GM23338 (cell line): Measurements from ENCODE around the gene VAMP8. TPM values are rescaled to one million over a fixed set of nuclear protein-coding genes. Genes with fewer than 3 reads are reported as not detected.

ENCODE experiments used
- ATAC-seq: fragments of 200-7000 bp; cut with Tn5 transposase; 3 replicates; pipeline ENCODE4 v1.9.1; 2020
- DNase-seq: peaks from one replicate; pipeline ENCODE4 v3.0.0-alpha.2; 2015; ENCODE audit warnings: low spot score
- H2AFZ ChIP-seq: fragments of 200-600 bp; sonication (generic); 2 replicates; pipeline ENCODE4 v1.8.0; 2016; ENCODE audit warnings: antibody characterized with exemption, mild to moderate bottlenecking, moderate library complexity
- H3F3A ChIP-seq: fragments of 200-600 bp; sonication (generic); replicated peaks from 2 replicates; pipeline ENCODE4 v1.8.0; 2017; ENCODE audit warnings: antibody characterized with exemption, mixed run types, low read depth
- H3K27ac ChIP-seq: fragments of 200-600 bp; sonication (generic); 2 replicates; pipeline ENCODE4 v1.6.1; 2016; ENCODE audit warnings: low read depth
- H3K27me3 ChIP-seq: fragments of 200-600 bp; sonication (generic); 2 replicates; pipeline ENCODE4 v1.8.0; 2016; ENCODE audit warnings: mild to moderate bottlenecking, mixed run types, moderate library complexity; ENCODE audit not compliant: insufficient read depth
- H3K36me3 ChIP-seq: fragments of 200-600 bp; sonication (generic); 2 replicates; pipeline ENCODE4 v1.8.0; 2016; ENCODE audit warnings: mild to moderate bottlenecking; ENCODE audit not compliant: insufficient read depth
- H3K4me1 ChIP-seq: fragments of 200-600 bp; sonication (generic); 2 replicates; pipeline ENCODE4 v1.8.0; 2016; ENCODE audit warnings: mild to moderate bottlenecking, moderate library complexity; ENCODE audit not compliant: insufficient read depth
- H3K4me2 ChIP-seq: fragments of 200-600 bp; sonication (generic); 2 replicates; pipeline ENCODE4 v1.7.1; 2017; ENCODE audit warnings: mixed run types
- H3K4me3 ChIP-seq: fragments of 200-600 bp; sonication (generic); 2 replicates; pipeline ENCODE4 v1.6.1; 2016; ENCODE audit warnings: mixed run types
- H3K79me2 ChIP-seq: fragments of 200-600 bp; sonication (generic); replicated peaks from 2 replicates; pipeline ENCODE4 v1.8.0; 2017; ENCODE audit warnings: mild to moderate bottlenecking; ENCODE audit not compliant: insufficient read depth
- H3K9me2 ChIP-seq: fragments of 200-600 bp; sonication (generic); 2 replicates; pipeline ENCODE4 v1.8.0; 2017; ENCODE audit not compliant: insufficient read depth
- H4K20me1 ChIP-seq: fragments of 200-600 bp; sonication (generic); replicated peaks from 2 replicates; pipeline ENCODE4 v1.8.0; 2017; ENCODE audit warnings: mild to moderate bottlenecking; ENCODE audit not compliant: insufficient read depth
- H3K27ac Mint-ChIP-seq: 2 replicates; pipeline ENCODE4 v1.8.0; 2020; ENCODE audit warnings: inconsistent platforms, mild to moderate bottlenecking, moderate library complexity, mixed read lengths
- H3K27me3 Mint-ChIP-seq: 3 replicates; pipeline ENCODE4 v1.8.0; 2022; ENCODE audit warnings: low read depth, mild to moderate bottlenecking, moderate library complexity, mixed read lengths, inconsistent platforms; ENCODE audit not compliant: insufficient read depth, poor library complexity
- H3K36me3 Mint-ChIP-seq: 3 replicates; pipeline ENCODE4 v1.8.0; 2021; ENCODE audit warnings: low read depth, mild to moderate bottlenecking, inconsistent platforms, moderate library complexity, mixed read lengths
- H3K4me1 Mint-ChIP-seq: 3 replicates; pipeline ENCODE4 v1.8.0; 2020; ENCODE audit warnings: mild to moderate bottlenecking, inconsistent platforms, mixed read lengths
- H3K4me3 Mint-ChIP-seq: 3 replicates; pipeline ENCODE4 v1.8.0; 2021; ENCODE audit warnings: moderate library complexity, mild to moderate bottlenecking, inconsistent platforms, mixed read lengths
- H3K9me3 Mint-ChIP-seq: 3 replicates; pipeline ENCODE4 v1.8.0; 2020; ENCODE audit warnings: moderate library complexity, mild to moderate bottlenecking, inconsistent platforms, mixed read lengths
- CREB1 ChIP-seq: fragments of 250-450 bp; sonication (Bioruptor Pico); IDR thresholded peaks from 2 replicates; pipeline ENCODE4 v1.5.0; 2020; ENCODE audit warnings: low read depth, mild to moderate bottlenecking, moderate library complexity
- CTCF ChIP-seq, 2 experiments: fragments of 200-600 bp in 1 of 2; sonication (generic) in 1 of 2; conservative IDR thresholded peaks; 2 replicates each; pipeline versions ENCODE4 v1.5.1 to v1.6.1; 2016 to 2017; ENCODE audit warnings: antibody characterized with exemption in 2 of 2, low read depth in 2 of 2, mild to moderate bottlenecking in 2 of 2, moderate library complexity in 1 of 2
- ETS1 ChIP-seq: IDR thresholded peaks from 2 replicates; pipeline ENCODE4 v1.6.1; 2016; ENCODE audit warnings: antibody characterized with exemption
- EZH2 ChIP-seq: fragments of 200-600 bp; sonication (generic); IDR thresholded peaks from one replicate; pipeline ENCODE4 v1.8.0; 2017; ENCODE audit warnings: antibody characterized with exemption, mild to moderate bottlenecking, low read depth; ENCODE audit not compliant: unreplicated experiment
- EZH2phosphoT487 ChIP-seq: fragments of 200-600 bp; sonication (generic); IDR thresholded peaks from one replicate; pipeline ENCODE4 v1.8.1; 2018; ENCODE audit warnings: antibody characterized with exemption; ENCODE audit not compliant: unreplicated experiment
- JUNB ChIP-seq: IDR thresholded peaks from one replicate; pipeline ENCODE4 v1.6.1; 2016; ENCODE audit warnings: antibody characterized with exemption; ENCODE audit not compliant: unreplicated experiment
- NANOG ChIP-seq: IDR thresholded peaks from 2 replicates; pipeline ENCODE4 v1.6.1; 2016; ENCODE audit warnings: antibody characterized with exemption, borderline replicate concordance
- POLR2AphosphoS5 ChIP-seq: IDR thresholded peaks from 2 replicates; pipeline ENCODE4 v1.6.1; 2016; ENCODE audit warnings: antibody characterized with exemption, low read depth
- REST ChIP-seq: IDR thresholded peaks from one replicate; pipeline ENCODE4 v1.6.1; 2018; ENCODE audit warnings: antibody characterized with exemption; ENCODE audit not compliant: unreplicated experiment
- STAT1 ChIP-seq: IDR thresholded peaks from one replicate; pipeline ENCODE4 v1.6.1; 2016; ENCODE audit warnings: antibody characterized with exemption; ENCODE audit not compliant: unreplicated experiment
- ZNF114 ChIP-seq: fragments of 250-450 bp; sonication (Bioruptor Pico); IDR thresholded peaks from 2 replicates; pipeline ENCODE4 v1.5.0; 2020; ENCODE audit warnings: mild to moderate bottlenecking, moderate library complexity
- ZNF331 ChIP-seq: fragments of 250-450 bp; sonication (Bioruptor Pico); IDR thresholded peaks from 2 replicates; pipeline ENCODE4 v1.5.0; 2020; ENCODE audit warnings: low read depth, mild to moderate bottlenecking, moderate library complexity
- ZNF462 ChIP-seq: fragments of 250-450 bp; sonication (Bioruptor Pico); IDR thresholded peaks from 2 replicates; pipeline ENCODE4 v1.5.0; 2020; ENCODE audit warnings: mild to moderate bottlenecking, moderate library complexity
- polyA plus RNA-seq: library from polyadenylated mRNA; unstranded; fragments of >200 nt; fragmentation: Nextera tagmentation; extraction: Ambion mirVana; gene quantifications from 2 replicates; pipeline ENCODE4 v1.2.1, GENCODE V29; 2016
- total RNA-seq: library from RNA; depleted of rRNA; stranded (reverse); fragments of >200 nt; shearing (Covaris generic); gene quantifications from 2 replicates; pipeline ENCODE4 v1.2.3, GENCODE V29; 2014

VAMP8 gene
- total and polyA plus RNA-seq, 2 experiments from 2014 or later = 16.3 to 71.7 TPM

GRCh38 chr2:85596026-85596333 is 18.6 kb downstream of the VAMP8 start:
- Mint-ChIP-seq H3K9me3 (no peaks in the 10 kb centered on the region), H3K27me3 (peaks cover 20% of the 10 kb centered on the region), H3K27ac (peak overlapping the region; percentile 90), H3K4me3 (peak overlapping the region; percentile 92), H3K36me3 (peaks cover 7% of the 10 kb centered on the region; the same call in 1 of the 3 replicates), H3K4me1 (peaks cover 8% of the 10 kb centered on the region; the same call in 2 of the 3 replicates)
- TF ChIP-seq ZNF114 (CRISPR knock-in tag) (no peak), POLR2AphosphoS5 (no peak), ETS1 (no peak), EZH2phosphoT487 (no peak), EZH2 (no peak), JUNB (no peak), REST (no peak), CREB1 (CRISPR knock-in tag) (no peak), CTCF (conservative IDR thresholded peaks at IDR 0.05; ENCODE audit: low read depth in 2 of 2) (no peak), NANOG (no peak), STAT1 (no peak), ZNF462 (CRISPR knock-in tag) (no peak), ZNF331 (CRISPR knock-in tag) (no peak)
- Histone ChIP-seq H3K4me2 (peak overlapping the region; percentile 82), H3K9me2 (no peaks in the 10 kb centered on the region), H3K27me3 (no peaks in the 10 kb centered on the region), H3F3A (no peaks in the 10 kb centered on the region), H2AFZ (no peak overlapping the region; the same call in 1 of the 2 replicates), H4K20me1 (0 out of 2 replicates have a peak, but pooled peaks cover 5% of the 10 kb centered on the region), H3K4me3 (peak overlapping the region; percentile 74), H3K36me3 (no peaks in the 10 kb centered on the region; the same call in 1 of the 2 replicates), H3K4me1 (peaks cover 6% of the 10 kb centered on the region), H3K79me2 (peaks cover 14% of the 10 kb centered on the region), H3K27ac (no peak overlapping the region)
- ATAC-seq (peak; percentile 18), DNase-seq (peak; percentile 48)
